Measurements from ENCODE around the gene STUM.

DNA sequence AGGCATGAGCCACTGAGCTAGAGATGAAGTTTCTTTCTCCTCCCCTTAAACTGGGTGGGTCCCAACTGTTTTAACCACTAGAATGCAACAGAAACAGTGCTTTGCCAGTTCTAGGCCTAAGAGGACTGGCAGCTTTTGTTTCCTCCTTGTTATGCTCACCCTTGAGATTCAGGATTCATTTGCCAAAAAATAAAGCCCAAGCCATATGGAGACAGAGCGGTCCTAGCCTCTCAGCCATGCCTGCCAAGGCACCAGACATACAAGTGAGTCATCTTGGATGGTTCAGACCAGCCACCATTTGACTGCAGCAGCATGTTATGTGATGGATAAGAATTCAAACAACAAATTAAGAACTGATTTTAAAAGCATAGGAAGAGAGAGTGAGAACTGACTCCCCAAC lies 38.1 kb upstream of the STUM start:
- TF ChIP-seq CTCF (IDR thresholded peaks at IDR 0.05) (no peak), POLR2A (IDR thresholded peaks at IDR 0.05) (no peak), POLR2AphosphoS5 (IDR thresholded peaks at IDR 0.05) (no peak)
